HG03439 (cell line): Measurements from ENCODE around the gene CIRBP.
A peak's percentile ranks its signal among the peaks of the same experiment; 100 is the strongest.
"Not testable (repeated sequence)": the region's sequence is repeated elsewhere in the genome, so short reads cannot be mapped to it uniquely, and the experiment has no call there.

ENCODE experiments used
- ATAC-seq: cut with Tn5 transposase; IDR thresholded peaks from one replicate; pipeline ENCODE4 v1.9.1; 2021; ENCODE audit warnings: mild to moderate bottlenecking, moderate library complexity; ENCODE audit not compliant: unreplicated experiment

The CIRBP gene

GRCh38 chr19:1243768-1244692 lies 25.1 kb upstream of the CIRBP start:
- no peak for ATAC-seq

GRCh38 chr19:1244693-1245451 lies 24.3 kb upstream of the CIRBP start:
- no peak for ATAC-seq

- ATAC-seq, result no peak
Measured at GRCh38 chr19:1245494-1246264, 23.5 kb upstream of the CIRBP start.

- ATAC-seq, result not testable (repeated sequence)
Measured at GRCh38 chr19:1246265-1247087, 22.7 kb upstream of the CIRBP start.

- no peak for ATAC-seq
Measured at GRCh38 chr19:1247748-1248138, 21.4 kb upstream of the CIRBP start.

GRCh38 chr19:1248139-1248785 lies 20.9 kb upstream of the CIRBP start, which contains the start of gene MIDN:
TSS of gene MIDN (plus strand) at chr19:1248583. CDS start at chr19:1250297, 1,714 bp downstream.
- ATAC-seq, result peak; percentile 7

GRCh38 chr19:1248786-1249297 lies 20.3 kb upstream of the CIRBP start:
- ATAC-seq, result peak; percentile 36

- peak; percentile 41 for ATAC-seq
Measured at GRCh38 chr19:1249298-1249989, 19.7 kb upstream of the CIRBP start.

- ATAC-seq, result no peak
Measured at GRCh38 chr19:1249990-1250436, 19.1 kb upstream of the CIRBP start.

- no peak for ATAC-seq
Measured at GRCh38 chr19:1250437-1251260, 18.5 kb upstream of the CIRBP start.

- ATAC-seq, result no peak
Measured at GRCh38 chr19:1251330-1252220, 17.6 kb upstream of the CIRBP start.

GRCh38 chr19:1252221-1252820 lies 16.8 kb upstream of the CIRBP start:
- ATAC-seq, result no peak

- ATAC-seq, result no peak
Measured at GRCh38 chr19:1252821-1253513, 16.2 kb upstream of the CIRBP start.

- ATAC-seq, result no peak
Measured at GRCh38 chr19:1253514-1254080, 15.5 kb upstream of the CIRBP start.

- ATAC-seq, result no peak
Measured at GRCh38 chr19:1254081-1254527, 15.0 kb upstream of the CIRBP start.
